Spleen (tissue), 7 donors: Measurements from ENCODE around the gene DEF6.
"Not testable (repeated sequence)": the region's sequence is repeated elsewhere in the genome, so short reads cannot be mapped to it uniquely, and the experiment has no call there.

Source experiments
- POLR2A ChIP-seq, 3 donors: fragments of 450-650 bp; IDR thresholded peaks; one replicate each; pipeline ENCODE4 v1.5.1; 2017; ENCODE audit warnings: antibody characterized with exemption in 3 of 3, mild to moderate bottlenecking in 1 of 3
- POLR2AphosphoS5 ChIP-seq, 3 donors: sonication (generic); formaldehyde crosslinking; IDR thresholded peaks; one replicate each; pipeline ENCODE4 v1.5.1; 2017; ENCODE audit warnings: antibody characterized with exemption in 3 of 3
- TF ChIP-seq, protein P1 (sequence below), 11 experiments: fragments of 200-600 bp in 7 of 11; fragments of 450-650 bp in 4 of 11; sonication (generic) in 4 of 11; IDR thresholded peaks in 8 of 11; conservative IDR thresholded peaks in 3 of 11; 1 replicate in 7 of 11; 2 replicates in 4 of 11; pipeline versions ENCODE4 v1.4.0 to v1.8.0; 2016 to 2021; ENCODE audit warnings: antibody characterized with exemption in 11 of 11, inconsistent platforms in 4 of 11, mild to moderate bottlenecking in 1 of 11
- donor health status: DM: no; HTN: no; CAD: no; lungs with moderate emphysema.
- donor health status: DM: no; HTN: no; CAD: no.
- donor health status: DM: no; HTN: no; CAD: no.

DNA sequence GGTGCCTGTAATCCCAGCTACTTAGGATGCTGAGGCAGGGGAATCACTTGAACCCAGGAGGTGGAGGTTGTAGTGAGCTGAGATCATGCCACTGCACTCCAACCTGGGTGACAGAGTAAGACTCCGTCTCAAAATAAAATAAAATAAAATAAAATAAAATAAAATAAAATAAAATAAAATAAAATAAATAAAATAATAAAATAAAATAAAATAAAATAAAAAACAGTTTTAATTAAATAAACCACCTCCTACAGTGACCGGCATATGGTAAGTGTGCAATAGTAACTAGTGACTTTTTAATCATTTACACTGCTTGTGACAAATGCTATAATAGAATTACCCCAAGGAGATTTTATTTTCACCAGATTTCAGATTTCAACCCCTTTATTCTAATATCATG, 10.9 kb downstream of the DEF6 start:
- not testable (repeated sequence) for TF ChIP-seq POLR2A, POLR2AphosphoS5 (IDR thresholded peaks at IDR 0.05)
- TF ChIP-seq, protein P1, sequence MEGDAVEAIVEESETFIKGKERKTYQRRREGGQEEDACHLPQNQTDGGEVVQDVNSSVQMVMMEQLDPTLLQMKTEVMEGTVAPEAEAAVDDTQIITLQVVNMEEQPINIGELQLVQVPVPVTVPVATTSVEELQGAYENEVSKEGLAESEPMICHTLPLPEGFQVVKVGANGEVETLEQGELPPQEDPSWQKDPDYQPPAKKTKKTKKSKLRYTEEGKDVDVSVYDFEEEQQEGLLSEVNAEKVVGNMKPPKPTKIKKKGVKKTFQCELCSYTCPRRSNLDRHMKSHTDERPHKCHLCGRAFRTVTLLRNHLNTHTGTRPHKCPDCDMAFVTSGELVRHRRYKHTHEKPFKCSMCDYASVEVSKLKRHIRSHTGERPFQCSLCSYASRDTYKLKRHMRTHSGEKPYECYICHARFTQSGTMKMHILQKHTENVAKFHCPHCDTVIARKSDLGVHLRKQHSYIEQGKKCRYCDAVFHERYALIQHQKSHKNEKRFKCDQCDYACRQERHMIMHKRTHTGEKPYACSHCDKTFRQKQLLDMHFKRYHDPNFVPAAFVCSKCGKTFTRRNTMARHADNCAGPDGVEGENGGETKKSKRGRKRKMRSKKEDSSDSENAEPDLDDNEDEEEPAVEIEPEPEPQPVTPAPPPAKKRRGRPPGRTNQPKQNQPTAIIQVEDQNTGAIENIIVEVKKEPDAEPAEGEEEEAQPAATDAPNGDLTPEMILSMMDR (IDR thresholded peaks at IDR 0.05 in 8 of 11, conservative IDR thresholded peaks at IDR 0.05 in 3 of 11): not testable (repeated sequence)
